ENCODE measurements around the gene NUDCD3.

NUDCD3 gene

GRCh38 chr7:44376429-44377133 lies 113.9 kb downstream of the NUDCD3 start:
- TF ChIP-seq CTCF (IDR thresholded peaks at IDR 0.05; ENCODE audit: insufficient read depth, missing control alignments), result no peak
- no peak for DNase-seq (ENCODE audit: insufficient read length, low spot score)
- FAIRE-seq, result no peak

GRCh38 chr7:44375926-44376342 lies 114.5 kb downstream of the NUDCD3 start:
- FAIRE-seq, result no peak
- DNase-seq (ENCODE audit: insufficient read length, low spot score), result no peak
- no peak for TF ChIP-seq CTCF (IDR thresholded peaks at IDR 0.05; ENCODE audit: insufficient read depth, missing control alignments)

DNA sequence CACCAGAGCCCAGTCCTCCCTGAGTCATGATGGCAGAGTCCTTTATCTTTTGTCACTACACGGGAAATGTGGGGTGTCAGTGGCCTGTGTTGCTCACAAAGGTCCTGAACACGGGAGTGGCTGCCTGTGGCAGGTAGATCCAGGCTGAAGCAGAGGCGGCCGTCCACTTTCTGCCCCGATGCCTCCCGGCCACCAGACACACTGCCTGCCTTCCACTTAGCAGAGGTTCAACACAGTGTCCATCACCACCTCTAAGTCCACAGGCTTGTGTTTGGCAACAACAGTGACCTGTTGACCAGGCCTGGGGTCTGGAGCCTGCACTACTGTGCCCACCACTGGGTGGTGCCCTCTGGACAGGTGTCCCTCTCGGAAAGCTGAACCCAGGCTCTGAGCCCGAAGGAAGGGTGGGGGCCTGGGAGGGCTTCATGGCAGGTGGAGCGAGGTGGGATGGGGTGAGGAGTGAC lies 115.2 kb downstream of the NUDCD3 start:
- TF ChIP-seq CTCF (IDR thresholded peaks at IDR 0.05; ENCODE audit: insufficient read depth, missing control alignments), result peak; percentile 21
- DNase-seq (ENCODE audit: insufficient read length, low spot score) (no peak), FAIRE-seq (no peak)

- FAIRE-seq, result no peak
- no peak for TF ChIP-seq CTCF (IDR thresholded peaks at IDR 0.05; ENCODE audit: insufficient read depth, missing control alignments)
Measured at GRCh38 chr7:44374007-44374763, 116.3 kb downstream of the NUDCD3 start.

GRCh38 chr7:44373418-44373740 lies 117.1 kb downstream of the NUDCD3 start:
- no peak for FAIRE-seq
- no peak for TF ChIP-seq CTCF (IDR thresholded peaks at IDR 0.05; ENCODE audit: insufficient read depth, missing control alignments)

More at GRCh38 chr7:44374007-44374763, 116.3 kb downstream of the NUDCD3 start:
- no peak for DNase-seq (ENCODE audit: insufficient read length, low spot score)

GRCh38 chr7:44372560-44373417 lies 117.7 kb downstream of the NUDCD3 start:
- DNase-seq (ENCODE audit: insufficient read length, low spot score) (no peak), FAIRE-seq (no peak)
- no peak for TF ChIP-seq CTCF (IDR thresholded peaks at IDR 0.05; ENCODE audit: insufficient read depth, missing control alignments)

More at GRCh38 chr7:44373418-44373740, 117.1 kb downstream of the NUDCD3 start:
- no peak for DNase-seq (ENCODE audit: insufficient read length, low spot score)

All from D721Med (cell line).